Stimulated activated CD8-positive, alpha-beta memory T cell treated with anti-CD3 and anti-CD28 coated beads, Interleukin-7, amount 100 ng/mL, for 48 hours (primary cell): ENCODE measurements around the gene PCYT1A.
A peak's percentile ranks its signal among the peaks of the same experiment; 100 is the strongest.
"Not testable (repeated sequence)": the region's sequence is repeated elsewhere in the genome, so short reads cannot be mapped to it uniquely, and the experiment has no call there.

Experiments used
- DNase-seq, 2 donors: peaks; one replicate each; pipeline ENCODE4 v3.0.0-alpha.2; 2020; ENCODE audit warnings: low read depth in 1 of 2; ENCODE audit errors: extremely low read depth in 1 of 2

Gene PCYT1A

GRCh38 chr3:196194542-196194915 lies 93.0 kb downstream of the PCYT1A start:
- DNase-seq: no peak

- no peak for DNase-seq
Observed at GRCh38 chr3:196193736-196194541, 93.6 kb downstream of the PCYT1A start.

DNA sequence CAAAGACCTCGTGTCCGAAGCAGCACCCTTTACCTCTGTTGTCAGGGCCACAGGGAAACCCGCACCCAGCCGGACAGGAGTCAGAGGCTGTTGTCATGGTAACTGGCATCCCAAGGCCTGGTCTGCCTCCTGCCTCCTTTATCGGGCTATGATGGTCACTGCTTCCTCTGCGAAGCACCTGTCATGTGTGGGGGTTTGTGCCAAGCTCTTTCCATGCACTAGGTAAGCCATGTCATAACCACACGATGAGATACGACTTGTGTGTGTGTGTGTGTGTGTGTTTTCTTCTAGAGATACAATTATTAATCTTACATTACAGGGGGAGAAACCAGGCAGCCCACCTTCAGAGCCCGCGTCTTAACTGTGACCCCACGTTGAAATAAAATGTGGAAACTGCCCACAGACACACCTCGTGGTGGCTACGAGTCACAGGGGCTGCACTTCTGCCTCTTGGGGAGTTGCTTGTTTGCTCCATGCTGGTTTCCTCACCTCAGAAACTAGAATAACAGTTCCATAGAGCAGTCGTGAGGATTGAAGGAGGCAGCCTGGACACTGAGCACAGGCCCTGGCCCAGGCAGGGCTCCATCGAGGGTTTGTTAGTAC lies 94.3 kb downstream of the PCYT1A start:
- DNase-seq: no peak

DNA sequence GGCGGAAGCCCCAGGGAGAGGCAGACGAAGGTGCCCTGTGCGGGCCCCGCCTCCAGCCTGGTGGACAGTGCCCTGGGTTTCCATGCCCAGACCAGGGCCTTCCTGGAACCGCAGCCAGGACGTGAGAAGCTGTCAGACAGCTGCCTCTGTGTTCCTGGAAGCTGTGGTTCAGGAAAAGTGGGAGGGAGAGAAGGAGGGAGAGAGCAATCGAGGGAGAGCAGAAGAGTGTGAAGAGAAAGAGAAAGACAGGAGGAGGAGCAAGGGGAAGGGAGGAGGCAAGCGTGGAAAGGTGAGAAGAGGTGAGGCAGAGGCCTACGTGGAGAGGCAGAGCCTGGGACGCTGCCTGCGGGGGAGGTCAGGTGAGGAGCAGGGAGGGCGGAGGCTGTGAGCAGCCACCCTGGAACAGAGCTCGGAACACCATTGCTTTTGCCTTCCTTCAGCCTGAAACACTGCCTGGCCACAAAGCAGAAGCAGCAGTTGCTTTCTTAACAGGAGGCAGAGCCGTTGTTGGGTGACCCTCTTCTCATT lies 94.9 kb downstream of the PCYT1A start:
- DNase-seq: no peak

- peak; percentile 45 to 50 for DNase-seq
Observed at GRCh38 chr3:196192036-196192523, 95.4 kb downstream of the PCYT1A start.

GRCh38 chr3:196189566-196190347 lies 97.8 kb downstream of the PCYT1A start:
- DNase-seq: no peak

DNA sequence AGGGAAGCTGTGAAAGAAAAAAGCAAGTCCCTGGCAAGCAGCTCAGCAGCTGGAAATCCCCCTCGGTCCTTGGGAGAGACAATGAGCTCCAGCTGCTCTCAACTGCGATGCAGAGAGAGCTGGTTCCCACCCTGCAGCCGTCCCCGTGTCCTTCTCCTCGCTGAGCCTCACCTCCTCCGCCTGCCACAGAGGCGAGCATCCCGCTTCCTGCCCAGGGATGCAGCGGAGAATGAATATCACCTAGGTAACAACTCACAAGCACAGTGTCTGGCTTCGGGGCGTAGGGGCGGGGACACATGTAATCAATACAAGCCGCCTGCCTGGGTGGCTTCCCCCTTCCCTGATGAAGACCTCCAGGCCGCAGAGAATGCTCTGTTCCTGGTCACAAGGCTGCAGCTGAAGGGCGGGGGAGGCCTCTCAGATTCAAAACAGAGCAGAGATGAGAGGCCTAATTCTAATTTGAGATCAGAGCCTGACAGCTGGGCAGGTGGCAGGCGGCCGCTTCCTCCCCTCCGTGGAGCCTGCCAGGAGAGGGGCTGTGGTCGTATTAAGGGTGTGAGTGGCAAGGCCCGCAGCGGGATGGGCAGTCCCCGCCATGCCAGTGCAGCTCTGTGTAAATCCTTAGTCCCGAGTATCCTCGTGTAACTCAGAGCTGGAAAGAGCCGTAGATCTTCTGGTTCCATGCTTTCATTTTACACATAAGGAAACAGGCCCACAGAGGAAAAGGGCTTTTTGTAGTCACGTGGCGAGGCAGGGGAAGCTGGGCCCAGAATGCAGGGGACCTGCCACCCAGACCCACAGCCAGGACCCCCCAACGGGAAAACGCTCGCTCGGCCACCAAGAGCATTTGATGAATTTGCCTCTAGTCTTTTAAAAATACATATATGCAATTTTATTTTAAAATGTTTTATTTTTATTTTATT lies 100.6 kb downstream of the PCYT1A start:
- DNase-seq: no peak

GRCh38 chr3:196184881-196185280 lies 102.6 kb downstream of the PCYT1A start:
- DNase-seq: no peak

DNA sequence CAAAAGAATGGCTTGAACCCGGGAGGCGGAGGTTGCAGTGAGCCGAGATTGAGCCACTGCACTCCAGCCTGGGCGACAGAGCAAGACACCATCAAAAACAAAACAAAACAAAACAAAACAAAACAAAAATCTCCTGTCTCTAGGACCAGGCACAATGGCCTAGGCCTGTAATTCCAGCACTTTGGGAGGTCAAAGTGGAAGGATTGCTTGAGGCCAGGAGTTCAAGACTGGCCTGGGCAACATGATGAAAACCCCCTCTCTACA lies 103.4 kb downstream of the PCYT1A start:
- DNase-seq: not testable (repeated sequence)

- no peak for DNase-seq
Observed at GRCh38 chr3:196181127-196181546, 106.4 kb downstream of the PCYT1A start.

- no peak for DNase-seq
Observed at GRCh38 chr3:196180346-196180745, 107.2 kb downstream of the PCYT1A start.
